NCI-H2107 (cell line): ENCODE results near the gene KRT85.
"Not testable (repeated sequence)": the region's sequence is repeated elsewhere in the genome, so short reads cannot be mapped to it uniquely, and the experiment has no call there.

ENCODE experiments used
- DNase-seq: peaks from one replicate; lab custom pipeline; 2025; lab: John Stamatoyannopoulos, UW

KRT85 gene

DNA sequence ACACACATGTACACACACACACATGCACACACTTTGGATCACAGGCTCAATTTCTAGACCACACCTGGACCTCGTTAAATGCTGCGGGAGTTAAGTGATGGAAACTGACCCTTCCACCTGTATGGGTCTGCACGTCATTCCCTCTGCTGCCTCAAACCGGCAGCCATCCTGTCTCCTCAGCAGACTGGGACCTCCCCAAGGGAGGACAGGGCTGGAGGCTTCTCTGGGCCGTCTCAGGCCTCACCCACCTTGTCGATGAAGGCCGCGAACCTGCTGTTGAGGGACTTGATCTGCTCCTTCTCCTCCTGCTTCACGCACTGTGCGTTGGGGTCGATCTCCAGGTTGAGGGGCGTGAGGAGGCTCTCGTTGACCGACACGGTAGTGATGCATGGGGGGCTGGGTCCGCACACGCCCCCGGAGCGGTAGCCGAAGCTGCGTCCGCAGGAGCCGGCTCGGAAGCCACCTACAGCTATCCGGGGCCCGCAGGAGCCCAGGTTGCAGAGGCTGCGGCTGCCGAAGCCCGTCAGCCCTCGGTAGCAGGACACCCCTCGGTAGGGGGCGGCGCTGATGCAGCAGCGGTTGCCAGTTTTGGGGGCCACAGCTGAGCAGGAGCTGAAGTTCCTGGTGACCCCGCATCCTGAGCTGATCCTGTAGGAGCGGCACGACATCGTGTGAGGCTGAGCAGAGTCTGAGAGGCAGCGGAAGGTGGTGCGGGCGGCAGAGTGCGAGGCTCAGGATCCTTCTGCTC is at the start of gene KRT85:
Gene KRT85 (minus strand): TSS at position 744 of the 748 bp plus-strand sequence. CDS start 76 bp downstream, at position 668.
- DNase-seq: no peak

- DNase-seq: no peak
Measured at GRCh38 chr12:52416795-52417194, 49.5 kb upstream of the KRT85 start.

DNA sequence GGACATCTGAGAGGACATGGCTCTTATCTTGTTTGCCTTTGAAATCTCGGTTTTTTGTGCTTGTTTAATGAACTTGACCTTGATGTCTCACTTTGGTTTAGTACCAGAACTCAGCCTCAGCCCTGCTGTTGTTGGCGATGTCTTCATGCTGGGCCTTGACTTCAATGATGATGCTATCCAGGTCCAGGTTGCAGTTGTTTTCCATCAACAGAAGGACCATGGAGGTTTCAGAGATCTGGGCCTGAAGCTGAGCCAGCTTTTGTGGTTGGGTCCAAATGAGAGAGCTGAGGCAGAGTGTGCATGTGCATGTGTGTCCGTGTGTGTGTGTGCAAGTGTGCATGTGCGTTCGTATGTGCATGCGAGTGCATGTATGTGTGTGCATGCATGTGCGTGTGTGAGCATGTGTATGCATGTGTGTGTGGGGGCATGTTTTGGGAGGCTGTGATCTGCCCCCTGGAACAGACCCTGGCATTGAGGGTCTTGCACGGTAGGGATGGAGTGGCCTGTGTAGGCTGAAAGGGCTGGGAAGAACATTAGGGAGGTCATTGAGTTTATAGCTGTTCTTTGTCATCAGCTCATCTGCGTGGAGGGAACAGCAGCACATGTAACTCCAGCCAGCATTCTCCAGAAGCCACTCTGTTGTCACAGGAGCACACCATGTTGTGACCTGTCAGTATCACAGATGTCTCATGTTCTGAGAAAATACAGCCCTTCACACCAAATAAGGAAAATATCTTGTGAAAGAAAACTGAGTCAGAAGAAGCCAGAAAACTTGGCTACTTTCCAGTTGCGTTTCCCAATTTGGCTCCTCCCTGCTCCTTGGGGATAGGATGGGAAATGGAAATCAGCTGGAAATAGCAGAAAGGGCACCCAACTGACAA is 48.8 kb upstream of the KRT85 start:
- no peak for DNase-seq

DNA sequence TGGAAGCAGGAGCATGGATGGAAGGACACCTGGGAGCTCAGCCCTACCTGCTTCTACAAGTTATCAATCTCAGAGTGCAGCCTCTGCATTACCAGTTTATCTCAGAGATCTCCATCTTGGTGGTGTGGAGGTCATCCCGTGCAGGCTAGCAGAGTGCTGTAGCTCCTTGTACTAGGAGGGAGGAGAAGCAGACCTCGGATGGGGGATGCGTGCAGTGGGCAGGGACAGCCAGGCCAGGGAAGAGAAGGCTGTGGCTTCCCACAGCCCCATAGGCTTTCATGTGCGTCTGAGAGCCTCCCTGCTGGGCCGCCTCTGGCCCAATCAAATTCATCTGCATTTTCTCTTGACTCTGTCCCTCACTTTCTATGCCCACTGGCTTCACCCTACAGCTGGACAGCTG is 47.7 kb upstream of the KRT85 start:
- DNase-seq: no peak

DNA sequence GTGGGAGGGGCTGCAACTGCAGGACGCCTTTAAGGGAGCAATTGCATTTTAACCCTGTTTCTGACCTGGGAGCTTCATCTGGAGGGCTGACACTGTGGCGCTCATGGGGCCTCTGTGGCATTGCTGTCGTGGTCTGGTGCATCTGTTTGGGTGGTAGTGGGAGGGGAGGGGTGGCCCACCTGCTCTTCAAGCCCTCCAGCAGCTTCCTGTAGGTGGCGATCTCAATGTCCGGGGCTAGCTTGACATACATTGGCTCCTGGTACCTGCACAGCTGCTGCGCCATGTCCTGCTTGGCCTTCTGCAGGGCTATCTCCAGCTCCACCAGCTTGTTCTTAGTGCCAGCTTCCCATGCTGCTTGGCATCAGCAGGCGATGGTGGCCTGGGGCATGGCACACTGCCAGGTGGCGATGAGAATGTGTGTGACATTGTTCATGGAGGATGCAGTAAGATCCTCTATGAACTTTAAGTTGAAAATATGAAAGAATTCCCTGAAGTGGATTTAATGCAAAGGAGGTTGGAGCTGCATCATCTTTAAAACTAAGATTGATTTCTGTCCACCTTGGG is 46.6 kb upstream of the KRT85 start:
- no peak for DNase-seq

- no peak for DNase-seq
Measured at GRCh38 chr12:52413202-52413601, 45.9 kb upstream of the KRT85 start.

GRCh38 chr12:52411815-52412214 is 44.5 kb upstream of the KRT85 start:
- no peak for DNase-seq

- not testable (repeated sequence) for DNase-seq
Measured at GRCh38 chr12:52410589-52411248, 43.4 kb upstream of the KRT85 start.

DNA sequence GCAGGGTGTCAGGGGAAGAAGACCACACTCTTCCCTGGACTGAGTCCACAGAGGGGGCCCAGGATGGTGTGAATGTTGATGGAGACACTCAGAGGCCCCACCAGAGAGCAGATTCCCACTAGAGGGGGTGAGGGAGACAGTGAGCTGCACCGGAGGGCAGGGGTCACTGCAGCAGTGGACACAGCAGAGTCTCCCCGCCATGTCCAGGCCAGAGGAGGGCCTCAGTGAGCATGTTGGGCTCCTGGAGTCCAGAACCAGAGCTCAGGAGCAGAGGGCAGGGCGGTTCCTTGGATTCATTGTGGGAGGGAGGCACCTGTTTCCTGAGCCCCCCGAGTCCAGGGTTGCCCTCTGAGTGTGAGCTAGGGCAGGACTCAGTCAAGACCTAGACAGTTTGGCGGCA is 40.6 kb upstream of the KRT85 start:
- no peak for DNase-seq

GRCh38 chr12:52405922-52406385 is 38.7 kb upstream of the KRT85 start, which contains the start of gene KRT82:
Gene KRT82 (minus strand): TSS chr12:52406335. CDS start chr12:52406277, 58 bp downstream.
- DNase-seq: no peak

- no peak for DNase-seq
Measured at GRCh38 chr12:52404951-52405350, 37.7 kb upstream of the KRT85 start.

- DNase-seq: no peak
Measured at GRCh38 chr12:52403561-52403960, 36.3 kb upstream of the KRT85 start.

DNA sequence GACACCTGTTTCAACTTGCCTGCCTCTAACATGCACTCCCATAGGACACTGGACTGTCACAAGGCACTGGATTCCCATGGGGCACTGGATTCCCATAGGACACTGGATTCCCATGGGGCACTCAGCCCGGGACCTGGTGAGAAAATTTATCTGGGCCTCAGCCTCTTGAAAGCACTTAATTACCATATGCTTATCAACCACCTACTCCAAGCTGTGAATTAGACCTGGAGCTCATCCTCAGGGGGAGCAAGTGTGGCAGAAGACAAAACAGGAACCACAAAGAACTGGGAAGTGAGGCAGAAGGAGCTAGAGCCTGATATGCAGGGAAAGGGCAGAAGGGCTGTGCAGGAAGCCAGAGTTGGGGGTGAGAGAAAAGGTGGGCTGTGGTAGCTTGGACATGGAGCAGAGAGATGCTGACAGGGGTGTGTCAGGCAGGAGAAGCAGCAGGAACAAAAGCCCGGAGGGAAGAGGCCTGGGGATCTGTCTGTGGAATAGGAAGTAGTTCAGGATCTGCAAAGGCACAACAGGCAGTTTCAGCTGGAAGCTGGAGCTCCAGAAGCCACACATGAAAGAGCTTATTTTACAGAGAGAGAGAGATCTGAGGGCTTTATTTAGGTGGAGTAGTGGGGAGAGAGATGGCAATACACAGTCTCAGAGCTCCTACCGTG is 35.7 kb upstream of the KRT85 start:
- no peak for DNase-seq

DNA sequence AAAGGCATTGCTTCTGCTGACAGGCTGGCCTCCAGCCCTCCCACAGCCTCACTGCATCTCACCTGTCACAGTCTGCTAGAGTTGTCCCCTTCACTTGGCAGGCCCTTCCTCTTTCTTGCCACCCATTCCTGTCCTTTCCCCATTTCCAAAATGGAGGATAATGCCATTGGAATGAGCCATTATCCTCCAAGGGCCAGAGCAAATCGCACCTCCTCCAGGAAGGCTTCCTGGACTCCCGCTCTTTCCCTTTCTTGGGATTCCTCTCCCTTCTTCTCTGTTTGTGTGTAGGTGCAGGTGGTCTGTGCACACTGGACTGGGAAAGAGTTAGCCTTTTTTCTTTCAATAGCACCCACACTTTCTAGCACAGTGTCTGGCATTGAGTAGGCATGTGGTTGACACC is 35.1 kb upstream of the KRT85 start:
- no peak for DNase-seq

DNA sequence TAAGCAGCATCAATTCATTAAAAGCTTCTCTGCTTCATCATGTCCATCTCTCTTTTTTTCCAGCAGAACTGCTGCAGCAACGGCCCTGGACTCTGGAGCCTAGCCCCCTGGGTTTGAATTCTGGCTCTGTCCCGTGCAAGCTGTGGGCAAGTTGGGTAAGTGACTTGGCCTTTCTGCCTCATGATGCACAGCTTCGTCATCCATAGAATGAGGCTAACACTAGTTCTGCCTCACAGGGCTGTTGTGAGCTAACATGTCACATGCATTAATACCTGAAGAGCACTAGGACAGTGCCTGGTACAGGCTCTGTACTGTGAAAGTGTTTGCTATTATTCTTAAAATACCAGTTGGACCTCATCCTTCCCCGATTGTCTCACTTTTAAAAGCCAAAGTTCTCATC is 34.6 kb upstream of the KRT85 start:
- no peak for DNase-seq

DNA sequence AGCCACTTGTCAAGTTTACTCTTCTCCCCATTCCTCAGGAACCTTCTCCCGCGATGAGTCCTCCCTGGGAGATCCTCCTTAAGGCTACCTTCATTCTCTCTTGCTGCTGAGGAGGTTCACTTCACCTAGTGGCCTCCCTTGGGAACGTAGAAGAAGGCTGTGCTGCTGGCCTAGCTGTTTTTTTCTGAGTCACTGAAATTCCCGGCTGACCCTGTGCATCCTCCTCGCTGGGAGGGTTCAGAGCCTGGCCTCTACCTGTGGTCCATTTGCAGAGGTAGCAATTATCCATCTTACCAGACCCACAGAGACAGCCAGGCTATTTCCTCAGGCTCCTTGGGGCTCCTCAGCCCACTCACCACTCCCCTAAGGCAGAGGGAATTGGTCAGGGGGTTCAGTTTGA is 34.2 kb upstream of the KRT85 start:
- no peak for DNase-seq

GRCh38 chr12:52400906-52401305 is 33.6 kb upstream of the KRT85 start:
- no peak for DNase-seq

DNA sequence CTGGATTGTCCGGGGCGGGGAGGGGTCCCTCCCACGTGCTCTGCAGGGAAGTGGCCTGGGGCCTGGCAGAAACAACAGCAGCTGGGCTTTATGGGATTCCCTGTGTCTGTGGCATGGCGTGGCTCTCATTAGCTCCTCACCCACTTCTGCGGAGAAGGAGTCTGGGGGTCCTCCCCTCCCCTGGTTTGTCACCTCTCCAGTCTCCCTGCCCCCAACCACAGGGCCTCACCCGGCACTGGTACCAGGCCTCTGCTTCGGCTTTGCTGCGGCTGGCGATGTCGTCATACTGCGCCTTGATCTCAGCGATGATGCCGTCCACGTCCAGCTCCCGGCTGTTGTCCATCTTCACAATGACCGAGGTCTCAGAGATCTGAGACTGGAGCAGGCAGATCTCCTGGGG is 32.5 kb upstream of the KRT85 start:
- DNase-seq: no peak

DNA sequence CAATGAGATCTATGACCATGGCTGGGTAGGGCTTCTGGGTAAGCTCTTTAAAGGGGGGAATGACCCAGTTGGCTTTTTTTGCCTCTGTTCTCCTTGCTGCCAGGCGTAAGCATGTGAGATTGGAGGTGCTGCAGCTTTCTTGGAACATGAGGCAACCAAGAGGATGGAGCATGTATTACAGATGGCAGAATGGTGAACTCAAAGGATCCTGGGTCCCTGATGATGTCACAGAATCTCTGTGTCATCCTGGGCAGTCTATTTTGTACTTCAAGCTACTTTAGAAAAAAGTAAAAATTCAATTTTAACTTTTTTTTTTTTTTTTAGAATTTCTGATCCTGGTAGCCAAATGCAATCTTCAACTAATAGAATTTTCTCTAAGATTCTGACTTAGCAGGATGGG is 30.9 kb upstream of the KRT85 start:
- no peak for DNase-seq

GRCh38 chr12:52396656-52397055 is 29.4 kb upstream of the KRT85 start:
- no peak for DNase-seq

- DNase-seq: no peak
Measured at GRCh38 chr12:52395761-52396434, 28.6 kb upstream of the KRT85 start.
